GM08714 (cell line): ENCODE measurements around the gene TLR9.

ENCODE experiments used
- H3K4me3 ChIP-seq: fragments of 200-500 bp; sonication (Bioruptor generic); 2 replicates; pipeline ENCODE4 v1.5.1; 2014; ENCODE audit warnings: mild to moderate bottlenecking, low read length, inconsistent platforms
- ZNF274 ChIP-seq: IDR thresholded peaks from 2 replicates; pipeline ENCODE4 v1.6.1; 2012; ENCODE audit warnings: mild to moderate bottlenecking, low read depth, low read length

The TLR9 gene

GRCh38 chr3:52218937-52219650 is 6.4 kb downstream of the TLR9 start:
- no peak overlapping the region for H3K4me3 ChIP-seq
- TF ChIP-seq ZNF274: no peak

GRCh38 chr3:52218454-52218853 is 7.0 kb downstream of the TLR9 start:
- H3K4me3 ChIP-seq: no peak overlapping the region

GRCh38 chr3:52218026-52218425 is 7.4 kb downstream of the TLR9 start:
- H3K4me3 ChIP-seq: no peak overlapping the region
- TF ChIP-seq ZNF274: no peak

More at GRCh38 chr3:52218454-52218853, 7.0 kb downstream of the TLR9 start:
- no peak for TF ChIP-seq ZNF274

GRCh38 chr3:52217409-52217805 is 8.0 kb downstream of the TLR9 start:
- TF ChIP-seq ZNF274: no peak
- H3K4me3 ChIP-seq: no peak overlapping the region

GRCh38 chr3:52216585-52217408 is 8.6 kb downstream of the TLR9 start:
- TF ChIP-seq ZNF274: no peak

GRCh38 chr3:52215351-52215750 is 10.1 kb downstream of the TLR9 start:
- H3K4me3 ChIP-seq: no peak overlapping the region
- TF ChIP-seq ZNF274: no peak

More at GRCh38 chr3:52216585-52217408, 8.6 kb downstream of the TLR9 start:
- H3K4me3 ChIP-seq: no peak overlapping the region

- TF ChIP-seq ZNF274: no peak
- no peak overlapping the region for H3K4me3 ChIP-seq
Observed at GRCh38 chr3:52213901-52214300, 11.5 kb downstream of the TLR9 start.

- no peak overlapping the region for H3K4me3 ChIP-seq
- no peak for TF ChIP-seq ZNF274
Observed at GRCh38 chr3:52213005-52213404, 12.4 kb downstream of the TLR9 start.

- H3K4me3 ChIP-seq: no peak overlapping the region
- no peak for TF ChIP-seq ZNF274
Observed at GRCh38 chr3:52211268-52211891, 14.1 kb downstream of the TLR9 start.

- TF ChIP-seq ZNF274: no peak
Observed at GRCh38 chr3:52210550-52211046, 14.8 kb downstream of the TLR9 start.

GRCh38 chr3:52210037-52210436 is 15.4 kb downstream of the TLR9 start:
- TF ChIP-seq ZNF274: no peak
- no peak overlapping the region for H3K4me3 ChIP-seq

More at GRCh38 chr3:52210550-52211046, 14.8 kb downstream of the TLR9 start:
- H3K4me3 ChIP-seq: no peak overlapping the region

GRCh38 chr3:52208556-52208955 is 16.9 kb downstream of the TLR9 start:
- TF ChIP-seq ZNF274: no peak

GRCh38 chr3:52205727-52206372 is 19.6 kb downstream of the TLR9 start:
- H3K4me3 ChIP-seq: no peak overlapping the region
- no peak for TF ChIP-seq ZNF274

More at GRCh38 chr3:52208556-52208955, 16.9 kb downstream of the TLR9 start:
- no peak overlapping the region for H3K4me3 ChIP-seq
